Effector memory CD4-positive, alpha-beta T cell (primary cell): Measurements from ENCODE around the gene C14orf119.

Source experiments
- DNase-seq, 3 donors: peaks; one replicate each; pipeline ENCODE4 v3.0.0-alpha.2; 2020
- H3K27ac ChIP-seq: 2 replicates; pipeline ENCODE4 v1.7.0; 2013; ENCODE audit warnings: mild to moderate bottlenecking, low read length, moderate library complexity; ENCODE audit not compliant: insufficient read depth, poor library complexity, severe bottlenecking
- H3K27me3 ChIP-seq: replicated peaks from 2 replicates; pipeline ENCODE4 v1.7.0; 2013; ENCODE audit warnings: mild to moderate bottlenecking, low read length; ENCODE audit not compliant: insufficient read depth, control insufficient read depth, poor library complexity, severe bottlenecking
- H3K36me3 ChIP-seq: 2 replicates; pipeline ENCODE4 v1.7.0; 2013; ENCODE audit warnings: mild to moderate bottlenecking, low read length, moderate library complexity; ENCODE audit not compliant: control insufficient read depth, insufficient read depth
- H3K4me1 ChIP-seq: 2 replicates; pipeline ENCODE4 v1.7.0; 2013; ENCODE audit warnings: low read length, mild to moderate bottlenecking; ENCODE audit not compliant: control insufficient read depth, insufficient read depth, poor library complexity, severe bottlenecking
- H3K4me3 ChIP-seq: 2 replicates; pipeline ENCODE4 v1.7.0; 2013; ENCODE audit warnings: low read length, low read depth, mild to moderate bottlenecking; ENCODE audit not compliant: insufficient read depth, poor library complexity, severe bottlenecking
- H3K9me3 ChIP-seq: 2 replicates; pipeline ENCODE4 v1.7.0; 2013; ENCODE audit warnings: mild to moderate bottlenecking, low read length, moderate library complexity; ENCODE audit not compliant: control insufficient read depth

C14orf119 gene

GRCh38 chr14:23126548-23127278 lies 31.4 kb downstream of the C14orf119 start:
- DNase-seq: no peak
- H3K4me3 ChIP-seq: no peak overlapping the region
- H3K36me3 ChIP-seq: no peaks in the 10 kb centered on the region

DNA sequence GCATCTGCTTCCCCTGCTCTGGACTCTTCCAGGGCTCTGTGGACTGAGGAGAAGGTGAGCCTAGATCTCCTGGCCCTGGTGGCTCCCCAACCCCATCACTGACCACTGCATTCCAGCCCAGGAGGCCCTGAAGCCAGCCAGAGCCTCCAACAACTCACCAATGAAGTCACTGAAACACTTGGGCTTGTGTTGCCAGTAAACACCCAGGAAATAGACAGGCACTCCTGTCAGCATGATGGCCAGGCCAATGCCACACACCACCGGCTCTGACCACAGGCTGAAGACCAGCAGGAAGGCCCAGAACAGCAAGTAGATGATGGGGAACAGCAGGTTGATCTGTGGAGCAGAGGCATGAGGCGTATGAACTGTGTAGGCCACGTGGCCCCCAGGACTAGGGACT lies 32.6 kb downstream of the C14orf119 start:
- Histone ChIP-seq H3K27me3 (no peaks in the 10 kb centered on the region), H3K27ac (no peak overlapping the region), H3K4me3 (no peak overlapping the region), H3K9me3 (no peaks in the 10 kb centered on the region), H3K36me3 (no peaks in the 10 kb centered on the region), H3K4me1 (no peaks in the 10 kb centered on the region)
- DNase-seq: no peak

More at GRCh38 chr14:23126548-23127278, 31.4 kb downstream of the C14orf119 start:
- H3K27me3 ChIP-seq: no peaks in the 10 kb centered on the region
- H3K4me1 ChIP-seq: no peaks in the 10 kb centered on the region
- H3K27ac ChIP-seq: no peak overlapping the region
- H3K9me3 ChIP-seq: no peaks in the 10 kb centered on the region

DNA sequence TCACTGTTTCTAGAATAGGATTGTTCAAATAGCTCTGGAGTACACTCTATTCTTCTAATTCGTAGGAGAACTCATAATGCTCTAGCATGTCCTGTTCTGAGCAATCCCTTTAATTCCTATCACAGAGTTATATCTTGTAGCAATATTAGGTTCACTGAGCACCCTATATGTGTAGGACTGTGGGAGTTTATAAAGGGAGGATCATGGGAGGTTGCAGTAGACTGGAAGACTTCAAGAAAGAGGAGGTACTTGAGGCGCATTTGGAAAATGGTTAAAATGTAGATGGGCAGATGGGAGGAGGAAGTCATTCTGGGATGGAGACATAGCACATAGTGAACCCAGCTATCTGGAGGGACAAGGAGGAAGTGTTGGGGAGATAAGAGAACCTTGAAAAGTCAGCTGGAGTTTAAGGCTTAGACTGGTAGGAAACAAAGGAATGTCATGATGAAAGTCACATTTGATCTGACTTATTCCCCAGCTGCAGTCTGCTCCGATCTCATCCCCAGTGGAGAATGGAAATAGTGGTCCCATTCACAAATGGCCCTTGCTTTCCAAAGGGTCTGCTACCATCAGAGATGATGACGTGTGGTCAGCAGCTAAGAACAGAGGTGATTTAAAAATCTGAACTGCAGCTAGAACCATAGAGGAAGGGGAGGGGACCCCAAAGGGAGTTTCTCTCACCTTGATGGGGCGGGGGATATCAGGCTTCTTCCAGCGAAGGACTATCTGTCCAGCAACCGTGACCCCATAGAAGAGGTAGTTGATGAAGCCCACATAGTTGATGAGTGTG lies 33.9 kb downstream of the C14orf119 start:
- H3K9me3 ChIP-seq: no peaks in the 10 kb centered on the region
- H3K4me1 ChIP-seq: no peaks in the 10 kb centered on the region
- DNase-seq: no peak
- no peak overlapping the region for H3K4me3 ChIP-seq
- no peaks in the 10 kb centered on the region for H3K36me3 ChIP-seq
- no peak overlapping the region for H3K27ac ChIP-seq
- no peaks in the 10 kb centered on the region for H3K27me3 ChIP-seq

DNA sequence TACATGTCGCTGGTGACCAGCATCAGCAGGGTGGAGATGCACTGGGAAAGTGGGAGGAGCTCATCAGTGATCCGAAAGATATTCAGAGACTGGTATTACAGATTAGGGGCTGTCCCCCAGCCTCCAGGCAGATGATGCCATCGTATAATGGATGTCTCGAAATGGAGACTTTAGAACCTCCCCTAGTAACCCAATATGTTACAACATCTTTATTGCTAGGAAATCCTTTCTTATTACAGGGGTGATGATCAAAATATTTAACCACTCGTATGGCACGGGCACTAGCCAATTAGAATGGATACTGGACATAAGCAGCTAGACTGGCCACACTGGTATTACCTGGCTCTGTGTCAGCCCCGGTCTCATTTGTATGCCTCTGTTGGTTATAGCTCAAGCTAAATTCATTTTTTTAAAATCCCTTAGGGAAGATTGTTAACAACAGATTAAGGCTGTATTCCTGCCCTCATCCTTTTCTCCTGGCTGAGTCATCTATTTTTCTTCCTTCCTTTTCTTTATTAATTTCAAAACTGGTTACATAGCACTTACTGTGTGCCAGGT lies 34.5 kb downstream of the C14orf119 start:
- Histone ChIP-seq H3K4me1 (no peaks in the 10 kb centered on the region), H3K36me3 (no peaks in the 10 kb centered on the region), H3K4me3 (no peak overlapping the region), H3K27ac (no peak overlapping the region), H3K27me3 (no peaks in the 10 kb centered on the region), H3K9me3 (no peaks in the 10 kb centered on the region)
- DNase-seq: no peak

DNA sequence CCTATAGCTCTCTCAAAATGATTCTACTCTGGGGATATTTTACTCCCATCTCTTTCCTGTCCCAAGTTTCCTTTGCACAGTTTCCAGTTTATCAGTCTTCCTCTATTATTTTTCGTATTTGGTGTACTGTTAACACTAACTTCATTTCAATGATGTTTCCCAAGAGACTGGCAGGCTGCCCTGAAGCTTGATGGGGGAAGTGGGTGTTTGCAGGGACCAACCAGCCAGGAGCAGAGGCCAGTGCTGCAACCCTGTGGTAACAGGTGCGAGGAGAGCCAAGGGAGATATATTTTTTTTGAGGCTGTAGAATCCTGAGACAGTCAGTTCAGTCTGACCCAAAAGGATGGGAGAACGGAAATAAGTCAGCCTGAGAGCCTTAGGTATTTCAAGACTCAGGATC lies 35.6 kb downstream of the C14orf119 start:
- DNase-seq: no peak
- Histone ChIP-seq H3K27me3 (no peaks in the 10 kb centered on the region), H3K4me3 (no peak overlapping the region), H3K27ac (no peak overlapping the region), H3K9me3 (no peaks in the 10 kb centered on the region), H3K36me3 (no peaks in the 10 kb centered on the region), H3K4me1 (no peaks in the 10 kb centered on the region)

DNA sequence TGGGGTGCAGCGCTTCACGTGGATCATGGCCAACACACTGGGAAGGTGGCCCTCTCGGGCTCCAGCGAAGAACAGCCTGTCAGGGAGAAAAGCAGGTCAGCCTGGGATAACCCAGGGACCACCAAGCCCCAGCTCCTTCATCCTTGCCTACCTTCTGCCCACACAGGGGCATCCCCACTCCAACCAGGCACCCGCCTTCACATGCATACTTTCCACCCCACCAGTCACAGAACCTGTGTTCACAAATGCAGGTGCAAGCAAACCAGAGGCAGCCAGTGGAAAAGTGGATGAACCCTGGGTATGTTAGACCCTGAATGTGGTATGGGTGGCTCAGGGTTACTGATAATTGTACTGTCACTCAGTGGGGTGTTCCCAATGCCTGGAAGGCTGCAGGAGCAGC lies 36.2 kb downstream of the C14orf119 start:
- no peaks in the 10 kb centered on the region for H3K9me3 ChIP-seq
- no peaks in the 10 kb centered on the region for H3K4me1 ChIP-seq
- H3K27ac ChIP-seq: no peak overlapping the region
- H3K36me3 ChIP-seq: no peaks in the 10 kb centered on the region
- H3K27me3 ChIP-seq: no peaks in the 10 kb centered on the region
- no peak overlapping the region for H3K4me3 ChIP-seq
- no peak for DNase-seq

GRCh38 chr14:23132970-23133369 lies 37.7 kb downstream of the C14orf119 start:
- Histone ChIP-seq H3K27me3 (no peaks in the 10 kb centered on the region), H3K4me1 (no peaks in the 10 kb centered on the region), H3K4me3 (no peak overlapping the region), H3K27ac (no peak overlapping the region), H3K9me3 (no peaks in the 10 kb centered on the region), H3K36me3 (no peaks in the 10 kb centered on the region)
- DNase-seq: no peak

GRCh38 chr14:23136566-23137133 lies 41.3 kb downstream of the C14orf119 start:
- H3K36me3 ChIP-seq: no peaks in the 10 kb centered on the region
- H3K4me3 ChIP-seq: no peak overlapping the region
- H3K9me3 ChIP-seq: no peaks in the 10 kb centered on the region
- H3K4me1 ChIP-seq: no peaks in the 10 kb centered on the region
- no peak overlapping the region for H3K27ac ChIP-seq
- DNase-seq: no peak
- H3K27me3 ChIP-seq: no peaks in the 10 kb centered on the region

DNA sequence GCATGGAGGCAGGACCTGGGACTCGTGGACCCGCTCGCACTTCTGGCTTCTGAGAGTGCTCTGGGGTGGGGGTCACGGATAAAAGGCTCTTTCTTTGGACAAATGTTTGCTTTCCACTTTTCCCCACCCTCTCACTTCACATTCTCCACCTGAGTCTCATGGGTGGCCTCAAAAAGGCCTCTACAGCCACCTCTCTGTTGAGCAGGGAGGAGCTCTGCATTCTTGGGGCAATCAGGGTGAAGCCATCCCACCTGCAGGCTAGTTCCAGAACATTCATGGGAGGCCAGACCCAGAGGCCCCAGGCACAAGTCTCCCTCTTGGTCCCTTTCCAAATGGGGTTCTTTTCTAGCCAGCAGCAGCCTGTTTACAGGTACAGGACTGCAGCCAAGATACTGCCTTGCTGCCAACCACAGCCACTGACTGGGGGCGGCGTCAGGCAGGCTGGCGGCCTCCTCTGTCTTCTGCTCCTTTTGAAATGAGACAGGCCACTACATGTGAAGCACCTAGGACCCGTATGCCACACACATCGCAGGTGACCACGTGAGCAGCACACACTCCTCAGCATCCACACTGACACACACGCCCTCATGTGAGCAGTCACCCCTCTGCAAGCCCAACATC lies 42.0 kb downstream of the C14orf119 start:
- Histone ChIP-seq H3K27me3 (no peaks in the 10 kb centered on the region), H3K9me3 (no peaks in the 10 kb centered on the region), H3K4me3 (no peak overlapping the region), H3K4me1 (no peaks in the 10 kb centered on the region), H3K27ac (no peak overlapping the region), H3K36me3 (no peaks in the 10 kb centered on the region)
- no peak for DNase-seq
